Measurements from ENCODE around the gene GNA12. TPM values are rescaled to one million over a fixed set of nuclear protein-coding genes. Genes with fewer than 3 reads are reported as not detected.

GNA12 gene
- total and polyA plus RNA-seq, 9 of the 15 experiments (the other 6 are each of a cell fraction or from before 2014, with no cell fraction given): 0.65 to 32.7 (median 9.6) TPM

GRCh38 chr7:2719007-2719406, 125.1 kb downstream of the GNA12 start (continued):
- no peak for TF ChIP-seq TSC22D4 (tag; IDR thresholded peaks at IDR 0.05)
- TF ChIP-seq U2AF2 (optimal IDR thresholded peaks at IDR 0.05; ENCODE audit: low read depth, low read length): no peak
- TF ChIP-seq PBX2 (CRISPR knock-in tag; IDR thresholded peaks at IDR 0.05; ENCODE audit: low read depth): no peak
- no peak for TF ChIP-seq PBX2 (tag; conservative IDR thresholded peaks at IDR 0.05; ENCODE audit: low read depth)
- no peak for TF ChIP-seq NELFE (IDR thresholded peaks at IDR 0.05; ENCODE audit: insufficient read depth, insufficient read length)
- no peak for TF ChIP-seq CXXC5 (CRISPR knock-in tag; IDR thresholded peaks at IDR 0.05)
- TF ChIP-seq, protein P1, sequence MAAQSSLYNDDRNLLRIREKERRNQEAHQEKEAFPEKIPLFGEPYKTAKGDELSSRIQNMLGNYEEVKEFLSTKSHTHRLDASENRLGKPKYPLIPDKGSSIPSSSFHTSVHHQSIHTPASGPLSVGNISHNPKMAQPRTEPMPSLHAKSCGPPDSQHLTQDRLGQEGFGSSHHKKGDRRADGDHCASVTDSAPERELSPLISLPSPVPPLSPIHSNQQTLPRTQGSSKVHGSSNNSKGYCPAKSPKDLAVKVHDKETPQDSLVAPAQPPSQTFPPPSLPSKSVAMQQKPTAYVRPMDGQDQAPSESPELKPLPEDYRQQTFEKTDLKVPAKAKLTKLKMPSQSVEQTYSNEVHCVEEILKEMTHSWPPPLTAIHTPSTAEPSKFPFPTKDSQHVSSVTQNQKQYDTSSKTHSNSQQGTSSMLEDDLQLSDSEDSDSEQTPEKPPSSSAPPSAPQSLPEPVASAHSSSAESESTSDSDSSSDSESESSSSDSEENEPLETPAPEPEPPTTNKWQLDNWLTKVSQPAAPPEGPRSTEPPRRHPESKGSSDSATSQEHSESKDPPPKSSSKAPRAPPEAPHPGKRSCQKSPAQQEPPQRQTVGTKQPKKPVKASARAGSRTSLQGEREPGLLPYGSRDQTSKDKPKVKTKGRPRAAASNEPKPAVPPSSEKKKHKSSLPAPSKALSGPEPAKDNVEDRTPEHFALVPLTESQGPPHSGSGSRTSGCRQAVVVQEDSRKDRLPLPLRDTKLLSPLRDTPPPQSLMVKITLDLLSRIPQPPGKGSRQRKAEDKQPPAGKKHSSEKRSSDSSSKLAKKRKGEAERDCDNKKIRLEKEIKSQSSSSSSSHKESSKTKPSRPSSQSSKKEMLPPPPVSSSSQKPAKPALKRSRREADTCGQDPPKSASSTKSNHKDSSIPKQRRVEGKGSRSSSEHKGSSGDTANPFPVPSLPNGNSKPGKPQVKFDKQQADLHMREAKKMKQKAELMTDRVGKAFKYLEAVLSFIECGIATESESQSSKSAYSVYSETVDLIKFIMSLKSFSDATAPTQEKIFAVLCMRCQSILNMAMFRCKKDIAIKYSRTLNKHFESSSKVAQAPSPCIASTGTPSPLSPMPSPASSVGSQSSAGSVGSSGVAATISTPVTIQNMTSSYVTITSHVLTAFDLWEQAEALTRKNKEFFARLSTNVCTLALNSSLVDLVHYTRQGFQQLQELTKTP (IDR thresholded peaks at IDR 0.05; ENCODE audit: low read depth in 1 of 2, partially characterized antibody in 2 of 2): no peak
- TF ChIP-seq ETV1 (tag; conservative IDR thresholded peaks at IDR 0.05; ENCODE audit: low read depth): no peak
- no peak for TF ChIP-seq MLLT1 (IDR thresholded peaks at IDR 0.05)
- TF ChIP-seq ZNF316 (IDR thresholded peaks at IDR 0.05): no peak
- TF ChIP-seq ZSCAN32 (CRISPR knock-in tag; IDR thresholded peaks at IDR 0.05): no peak
- no peak for TF ChIP-seq YBX1 (IDR thresholded peaks at IDR 0.05)
- TF ChIP-seq ZNF586 (CRISPR knock-in tag; conservative IDR thresholded peaks at IDR 0.05): no peak
- TF ChIP-seq CCNT2 (IDR thresholded peaks at IDR 0.05; ENCODE audit: borderline replicate concordance, extremely low read depth, insufficient read length, low read depth, low read length): no peak
- TF ChIP-seq EGR1 (conservative IDR thresholded peaks at IDR 0.05): peak; percentile 28; the same call in 1 of the 2 replicates
- no peak for TF ChIP-seq SLC30A9 (CRISPR knock-in tag; IDR thresholded peaks at IDR 0.05)
- TF ChIP-seq ZKSCAN3 (CRISPR knock-in tag; IDR thresholded peaks at IDR 0.05): no peak
- peak in 1 of 2 experiments; percentile 15; a peak in 1 of 4 replicates for TF ChIP-seq RAD21 (CRISPR knock-in tag; conservative IDR thresholded peaks at IDR 0.05 in 1 of 2, IDR thresholded peaks at IDR 0.05 in 1 of 2)

Measured in K562 (cell line).